Osteocyte (in vitro differentiated cells): ENCODE measurements around the gene USP53. TPM values are rescaled to one million over a fixed set of nuclear protein-coding genes. Genes with fewer than 3 reads are reported as not detected.

ENCODE experiments used
- DNase-seq: peaks from one replicate; pipeline ENCODE4 v3.0.0; 2021; ENCODE audit warnings: mixed read lengths; ENCODE audit not compliant: unreplicated experiment; ENCODE audit errors: extremely low spot score
- H3K27ac Mint-ChIP-seq: one replicate; pipeline ENCODE4 v1.8.0; 2021; ENCODE audit warnings: mild to moderate bottlenecking, mixed read lengths; ENCODE audit not compliant: unreplicated experiment
- H3K27me3 Mint-ChIP-seq: one replicate; pipeline ENCODE4 v1.8.0; 2021; ENCODE audit warnings: mixed read lengths; ENCODE audit not compliant: unreplicated experiment
- H3K36me3 Mint-ChIP-seq: one replicate; pipeline ENCODE4 v1.8.0; 2021; ENCODE audit warnings: mixed read lengths; ENCODE audit not compliant: unreplicated experiment
- H3K4me1 Mint-ChIP-seq: one replicate; pipeline ENCODE4 v1.8.0; 2021; ENCODE audit warnings: mixed read lengths; ENCODE audit not compliant: unreplicated experiment
- H3K4me3 Mint-ChIP-seq: one replicate; pipeline ENCODE4 v1.8.0; 2021; ENCODE audit warnings: mild to moderate bottlenecking, moderate library complexity, mixed read lengths; ENCODE audit not compliant: unreplicated experiment
- H3K9me3 Mint-ChIP-seq: one replicate; pipeline ENCODE4 v1.8.0; 2021; ENCODE audit warnings: mixed read lengths; ENCODE audit not compliant: unreplicated experiment
- CTCF ChIP-seq: fragments of 200-600 bp; sonication (generic); IDR thresholded peaks from 2 replicates; pipeline ENCODE4 v1.5.0; 2021; ENCODE audit warnings: antibody characterized with exemption, mild to moderate bottlenecking, moderate library complexity
- total RNA-seq: library from RNA; stranded (reverse); gene quantifications from 2 replicates; pipeline ENCODE4 v1.2.1, GENCODE V29; 2021

USP53 gene
- total RNA-seq, 1 donor from 2014 or later, result 15.5 TPM

GRCh38 chr4:119260528-119260927 lies 48.0 kb downstream of the USP53 start:
- no peaks in the 10 kb centered on the region for H3K9me3 Mint-ChIP-seq

GRCh38 chr4:119261986-119262385 lies 49.5 kb downstream of the USP53 start:
- H3K4me3 Mint-ChIP-seq, result no peak overlapping the region
- peaks cover 30% of the 10 kb centered on the region for H3K36me3 Mint-ChIP-seq
- no peaks in the 10 kb centered on the region for H3K27me3 Mint-ChIP-seq
- no peaks in the 10 kb centered on the region for H3K4me1 Mint-ChIP-seq
- no peak for DNase-seq
- TF ChIP-seq CTCF, result no peak
- H3K9me3 Mint-ChIP-seq, result peaks cover 7% of the 10 kb centered on the region
- no peak overlapping the region for H3K27ac Mint-ChIP-seq

More at GRCh38 chr4:119260528-119260927, 48.0 kb downstream of the USP53 start:
- Mint-ChIP-seq H3K27ac (no peak overlapping the region), H3K4me1 (no peaks in the 10 kb centered on the region), H3K36me3 (peaks cover 20% of the 10 kb centered on the region), H3K27me3 (no peaks in the 10 kb centered on the region), H3K4me3 (no peak overlapping the region)
- DNase-seq, result no peak
- no peak for TF ChIP-seq CTCF

- H3K36me3 Mint-ChIP-seq, result peaks cover 29% of the 10 kb centered on the region
- H3K4me3 Mint-ChIP-seq, result no peak overlapping the region
Measured at GRCh38 chr4:119264743-119265142, 52.2 kb downstream of the USP53 start.

GRCh38 chr4:119266153-119266552 lies 53.6 kb downstream of the USP53 start:
- DNase-seq, result no peak
- Mint-ChIP-seq H3K36me3 (peaks cover 30% of the 10 kb centered on the region), H3K27me3 (no peaks in the 10 kb centered on the region), H3K4me1 (peaks cover 14% of the 10 kb centered on the region), H3K27ac (no peak overlapping the region), H3K9me3 (peaks cover 7% of the 10 kb centered on the region), H3K4me3 (no peak overlapping the region)
- TF ChIP-seq CTCF, result no peak

More at GRCh38 chr4:119264743-119265142, 52.2 kb downstream of the USP53 start:
- no peak overlapping the region for H3K27ac Mint-ChIP-seq
- H3K4me1 Mint-ChIP-seq, result peaks cover 7% of the 10 kb centered on the region
- no peak for DNase-seq
- no peak for TF ChIP-seq CTCF
- no peaks in the 10 kb centered on the region for H3K27me3 Mint-ChIP-seq
- peaks cover 7% of the 10 kb centered on the region for H3K9me3 Mint-ChIP-seq

GRCh38 chr4:119268466-119268865 lies 56.0 kb downstream of the USP53 start:
- no peaks in the 10 kb centered on the region for H3K27me3 Mint-ChIP-seq
- H3K9me3 Mint-ChIP-seq, result peaks cover 7% of the 10 kb centered on the region
- no peak for TF ChIP-seq CTCF
- no peak for DNase-seq
- H3K36me3 Mint-ChIP-seq, result peaks cover 43% of the 10 kb centered on the region
- H3K4me1 Mint-ChIP-seq, result peaks cover 14% of the 10 kb centered on the region
- no peak overlapping the region for H3K27ac Mint-ChIP-seq
- H3K4me3 Mint-ChIP-seq, result no peak overlapping the region
